ENCODE results near the gene CUBN. TPM values are rescaled to one million over a fixed set of nuclear protein-coding genes. Genes with fewer than 3 reads are reported as not detected.

CUBN gene
- polyA plus RNA-seq, 1 experiment: 0.76 TPM

- Histone ChIP-seq H3K4me3 (ENCODE audit: low read depth, low read length) (no peak overlapping the region), H3K9me3 (ENCODE audit: control insufficient read depth, insufficient read depth, low read length) (no peaks in the 10 kb centered on the region), H3K27me3 (ENCODE audit: control insufficient read depth, insufficient read depth, low read length) (no peaks in the 10 kb centered on the region), H3K27ac (ENCODE audit: low read depth, low read length) (no peak overlapping the region)
- CTCF ChIA-PET: interaction anchor here (0.6 to 0.8 kb wide), 2 partner anchors 24 to 97 kb away, joined by 3 read pairs; no protein-coding TSS in a partner anchor
- DNase-seq (ENCODE audit: low read depth, low spot score): no peak
- POLR2A ChIA-PET: interaction anchor here (1.6 kb wide), 1 partner anchor 284 kb away, joined by 6 read pairs; no protein-coding TSS in a partner anchor
- TF ChIP-seq, protein P1, sequence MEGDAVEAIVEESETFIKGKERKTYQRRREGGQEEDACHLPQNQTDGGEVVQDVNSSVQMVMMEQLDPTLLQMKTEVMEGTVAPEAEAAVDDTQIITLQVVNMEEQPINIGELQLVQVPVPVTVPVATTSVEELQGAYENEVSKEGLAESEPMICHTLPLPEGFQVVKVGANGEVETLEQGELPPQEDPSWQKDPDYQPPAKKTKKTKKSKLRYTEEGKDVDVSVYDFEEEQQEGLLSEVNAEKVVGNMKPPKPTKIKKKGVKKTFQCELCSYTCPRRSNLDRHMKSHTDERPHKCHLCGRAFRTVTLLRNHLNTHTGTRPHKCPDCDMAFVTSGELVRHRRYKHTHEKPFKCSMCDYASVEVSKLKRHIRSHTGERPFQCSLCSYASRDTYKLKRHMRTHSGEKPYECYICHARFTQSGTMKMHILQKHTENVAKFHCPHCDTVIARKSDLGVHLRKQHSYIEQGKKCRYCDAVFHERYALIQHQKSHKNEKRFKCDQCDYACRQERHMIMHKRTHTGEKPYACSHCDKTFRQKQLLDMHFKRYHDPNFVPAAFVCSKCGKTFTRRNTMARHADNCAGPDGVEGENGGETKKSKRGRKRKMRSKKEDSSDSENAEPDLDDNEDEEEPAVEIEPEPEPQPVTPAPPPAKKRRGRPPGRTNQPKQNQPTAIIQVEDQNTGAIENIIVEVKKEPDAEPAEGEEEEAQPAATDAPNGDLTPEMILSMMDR (IDR thresholded peaks at IDR 0.05; ENCODE audit: low read depth, low read length): no peak
Measured at GRCh38 chr10:16944986-16945385, 184.6 kb downstream of the CUBN start.

- peak; percentile 52 for DNase-seq (ENCODE audit: low read depth, low spot score)
- H3K4me3 ChIP-seq (ENCODE audit: low read depth, low read length): no peak overlapping the region
- ChIA-PET POLR2A (interaction anchor here (1.6 kb wide), 1 partner anchor 285 kb away, joined by 6 read pairs; no protein-coding TSS in a partner anchor), CTCF (interaction anchor here (0.8 kb wide), 1 partner anchor 96 kb away, joined by 3 read pairs; no protein-coding TSS in a partner anchor)
- no peaks in the 10 kb centered on the region for H3K9me3 ChIP-seq (ENCODE audit: control insufficient read depth, insufficient read depth, low read length)
- TF ChIP-seq, protein P1 (IDR thresholded peaks at IDR 0.05; ENCODE audit: low read depth, low read length): no peak
- no peak overlapping the region for H3K27ac ChIP-seq (ENCODE audit: low read depth, low read length)
- no peaks in the 10 kb centered on the region for H3K27me3 ChIP-seq (ENCODE audit: control insufficient read depth, insufficient read depth, low read length)
Measured at GRCh38 chr10:16944402-16944801, 185.2 kb downstream of the CUBN start.

DNA sequence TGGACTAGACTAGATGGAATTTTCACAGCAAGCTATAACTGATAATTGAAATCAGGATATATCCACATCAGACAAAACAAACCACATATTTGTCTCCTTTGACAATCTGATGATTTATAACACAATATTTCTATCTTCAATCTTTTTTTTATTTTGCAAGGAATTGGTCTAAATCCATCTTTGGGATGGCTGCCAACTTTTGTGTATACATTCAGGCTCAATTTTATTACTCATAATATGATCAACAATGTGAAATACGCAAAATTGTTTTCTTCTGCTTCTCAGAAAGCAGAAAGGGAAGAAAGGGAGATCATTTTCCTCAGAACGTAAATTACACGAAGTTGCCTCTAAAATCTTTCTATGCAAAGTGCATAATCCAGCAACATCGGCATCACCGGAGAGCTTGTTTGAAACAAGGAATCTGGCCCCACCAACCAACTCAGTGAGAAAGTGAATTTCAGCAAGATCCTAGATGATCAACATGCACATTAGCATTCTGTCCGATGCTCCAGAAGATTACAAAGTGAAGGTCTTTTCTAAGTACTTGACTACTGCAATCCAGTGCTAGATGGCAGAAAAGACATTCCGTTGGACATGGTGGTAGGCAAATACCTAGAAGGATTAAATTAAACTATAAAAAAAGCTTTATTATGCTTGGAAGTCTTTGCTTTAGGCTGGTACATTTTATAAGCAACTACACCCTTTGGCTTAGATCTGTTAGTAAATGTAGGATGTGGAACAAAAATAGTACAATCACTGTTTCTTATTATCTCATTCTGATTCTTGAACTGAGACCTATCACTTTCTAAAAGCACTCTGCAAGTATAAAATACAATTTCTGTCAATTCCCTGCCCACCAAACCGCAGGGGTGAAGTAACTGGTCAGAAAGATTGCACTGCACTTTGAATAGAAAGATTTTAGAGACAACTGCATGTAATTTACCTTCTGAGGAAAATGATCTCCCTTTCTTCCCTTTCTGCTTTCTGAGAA lies 186.0 kb downstream of the CUBN start:
- TF ChIP-seq, protein P1 (IDR thresholded peaks at IDR 0.05; ENCODE audit: low read depth, low read length): no peak
- H3K27me3 ChIP-seq (ENCODE audit: control insufficient read depth, insufficient read depth, low read length): no peaks in the 10 kb centered on the region
- CTCF ChIA-PET: no interaction called here
- POLR2A ChIA-PET: no interaction called here
- H3K27ac ChIP-seq (ENCODE audit: low read depth, low read length): no peak overlapping the region
- H3K4me3 ChIP-seq (ENCODE audit: low read depth, low read length): no peak overlapping the region
- H3K9me3 ChIP-seq (ENCODE audit: control insufficient read depth, insufficient read depth, low read length): no peaks in the 10 kb centered on the region
- no peak for DNase-seq (ENCODE audit: low read depth, low spot score)

- TF ChIP-seq, protein P1 (IDR thresholded peaks at IDR 0.05; ENCODE audit: low read depth, low read length): no peak
- ChIA-PET CTCF (no interaction called here), POLR2A (no interaction called here)
- no peak overlapping the region for H3K27ac ChIP-seq (ENCODE audit: low read depth, low read length)
- H3K27me3 ChIP-seq (ENCODE audit: control insufficient read depth, insufficient read depth, low read length): no peaks in the 10 kb centered on the region
- no peak for DNase-seq (ENCODE audit: low read depth, low spot score)
- no peak overlapping the region for H3K4me3 ChIP-seq (ENCODE audit: low read depth, low read length)
- H3K9me3 ChIP-seq (ENCODE audit: control insufficient read depth, insufficient read depth, low read length): no peaks in the 10 kb centered on the region
Measured at GRCh38 chr10:16942381-16943078, 187.1 kb downstream of the CUBN start.
